HG03108 (cell line): Measurements from ENCODE around the gene TOLLIP.

Source experiments
- ATAC-seq: cut with Tn5 transposase; IDR thresholded peaks from one replicate; pipeline ENCODE4 v1.9.1; 2021; ENCODE audit warnings: moderate library complexity; ENCODE audit not compliant: unreplicated experiment

The TOLLIP gene

GRCh38 chr11:1234054-1234720 is 75.2 kb downstream of the TOLLIP start:
- ATAC-seq: no peak

GRCh38 chr11:1233351-1234053 is 75.9 kb downstream of the TOLLIP start:
- no peak for ATAC-seq

- ATAC-seq: no peak
Observed at GRCh38 chr11:1232883-1233321, 76.5 kb downstream of the TOLLIP start.

- no peak for ATAC-seq
Observed at GRCh38 chr11:1232021-1232882, 77.2 kb downstream of the TOLLIP start.

GRCh38 chr11:1231396-1232020 is 77.9 kb downstream of the TOLLIP start:
- ATAC-seq: no peak

- ATAC-seq: no peak
Observed at GRCh38 chr11:1230456-1231395, 78.7 kb downstream of the TOLLIP start.

- no peak for ATAC-seq
Observed at GRCh38 chr11:1230121-1230455, 79.3 kb downstream of the TOLLIP start.

- no peak for ATAC-seq
Observed at GRCh38 chr11:1229471-1230120, 79.8 kb downstream of the TOLLIP start.

GRCh38 chr11:1228921-1229451 is 80.4 kb downstream of the TOLLIP start:
- no peak for ATAC-seq

- ATAC-seq: no peak
Observed at GRCh38 chr11:1228101-1228821, 81.2 kb downstream of the TOLLIP start.

GRCh38 chr11:1227551-1228100 is 81.8 kb downstream of the TOLLIP start:
- no peak for ATAC-seq

GRCh38 chr11:1226986-1227550 is 82.4 kb downstream of the TOLLIP start:
- no peak for ATAC-seq

- no peak for ATAC-seq
Observed at GRCh38 chr11:1226226-1226985, 83.0 kb downstream of the TOLLIP start.

GRCh38 chr11:1225386-1226225 is 83.8 kb downstream of the TOLLIP start:
- no peak for ATAC-seq

- ATAC-seq: no peak
Observed at GRCh38 chr11:1224491-1225385, 84.7 kb downstream of the TOLLIP start.
